H1 (cell line): ENCODE measurements around the gene PANK3. TPM values are rescaled to one million over a fixed set of nuclear protein-coding genes. Genes with fewer than 3 reads are reported as not detected.

Experiments used
- CHD7 ChIP-seq: fragments of 300-600 bp; sonication (generic); IDR thresholded peaks from 2 replicates; pipeline ENCODE4 v1.7.1; 2012; ENCODE audit warnings: low read length, moderate library complexity, mild to moderate bottlenecking, inconsistent platforms; ENCODE audit not compliant: insufficient replicate concordance
- polyA plus RNA-seq, 7 experiments: library from polyadenylated mRNA; depleted of rRNA in 3 of 7; stranded (reverse) in 5 of 7; unstranded in 2 of 7; fragments of >200 nt in 5 of 7; fragments of 200-250 nt in 2 of 7; gene quantifications; 1 replicate in 5 of 7; 2 replicates in 1 of 7; 4 replicates in 1 of 7; pipeline versions ENCODE4 v1.2.1 to v1.2.3, GENCODE V29; 2011 to 2013; ENCODE audit warnings: missing spikeins in 2 of 7, mixed read lengths in 2 of 7
- total RNA-seq: library from RNA; stranded (reverse); fragmentation: NEBNext Ultra II Directional; extraction: Animal tissue kit (Norgen Biotek cat#: 25700); gene quantifications from 2 replicates; pipeline ENCODE4 v1.2.1, GENCODE V29; 2021

Gene PANK3
- total and polyA plus RNA-seq, 2 of the 8 experiments (the other 6 are each of a cell fraction or from before 2014, with no cell fraction given) = 8.6 to 101 TPM

GRCh38 chr5:168531987-168532864 is 46.9 kb downstream of the PANK3 start (continued):
- TF ChIP-seq CHD7 = no peak
